A673 (cell line): ENCODE measurements around the gene MSH5. TPM values are rescaled to one million over a fixed set of nuclear protein-coding genes. Genes with fewer than 3 reads are reported as not detected.

ENCODE experiments used
- BruUV-seq: library from RNA; stranded (reverse); fragments of 400-500 nt; replicated peaks from 2 replicates; lab custom pipeline; 2021; lab: Mats Ljungman, UMichigan
- CTCF ChIA-PET: fragments of 300-600 bp; sonication (Branson Sonifier 250); formaldehyde crosslinking; loops from one replicate; lab custom pipeline; 2022; ENCODE audit warnings: antibody characterized with exemption; lab: Charles Lee
- POLR2A ChIA-PET: fragments of 300-600 bp; sonication (Branson Sonifier 250); formaldehyde crosslinking; loops from one replicate; lab custom pipeline; 2022; ENCODE audit warnings: antibody characterized with exemption; ENCODE audit not compliant: low non-redundant PET; lab: Charles Lee
- DNase-seq: peaks from one replicate; pipeline ENCODE4 v3.0.0-alpha.2; 2015; ENCODE audit warnings: low spot score
- H3K27ac ChIP-seq: fragments of 200-600 bp; sonication (generic); 2 replicates; pipeline ENCODE4 v1.5.1; 2016; ENCODE audit warnings: mixed run types, low read depth, mild to moderate bottlenecking, mixed read lengths, antibody characterized with exemption, low read length; ENCODE audit not compliant: poor library complexity, severe bottlenecking
- H3K27me3 ChIP-seq: fragments of 200-600 bp; sonication (generic); replicated peaks from 2 replicates; pipeline ENCODE4 v1.6.1; 2017; ENCODE audit warnings: mixed run types, low read depth, mild to moderate bottlenecking, mixed read lengths, antibody characterized with exemption, low read length; ENCODE audit not compliant: insufficient read depth, poor library complexity
- H3K36me3 ChIP-seq: fragments of 200-600 bp; sonication (generic); 2 replicates; pipeline ENCODE4 v1.6.1; 2016; ENCODE audit warnings: mixed run types, mild to moderate bottlenecking, mixed read lengths, antibody characterized with exemption, low read length; ENCODE audit not compliant: insufficient read depth, poor library complexity, severe bottlenecking
- H3K4me1 ChIP-seq: fragments of 200-600 bp; sonication (generic); 2 replicates; pipeline ENCODE4 v1.6.1; 2017; ENCODE audit warnings: mixed run types, mild to moderate bottlenecking, mixed read lengths, antibody characterized with exemption, low read length; ENCODE audit not compliant: insufficient read depth, poor library complexity, severe bottlenecking
- H3K4me3 ChIP-seq: fragments of 200-600 bp; sonication (generic); 2 replicates; pipeline ENCODE4 v1.5.1; 2016; ENCODE audit warnings: low read depth, mixed run types, mild to moderate bottlenecking, mixed read lengths, low read length; ENCODE audit not compliant: poor library complexity, severe bottlenecking
- H3K9me3 ChIP-seq: fragments of 200-600 bp; sonication (generic); 2 replicates; pipeline ENCODE4 v1.6.1; 2016; ENCODE audit warnings: mixed run types, low read depth, mild to moderate bottlenecking, mixed read lengths, antibody characterized with exemption, low read length; ENCODE audit not compliant: poor library complexity, severe bottlenecking
- CTCF ChIP-seq: fragments of 300-800, 200-600 bp; sonication (generic); conservative IDR thresholded peaks from 2 replicates; pipeline ENCODE4 v1.5.1; 2017; ENCODE audit warnings: low read depth, mild to moderate bottlenecking, antibody characterized with exemption, low read length, moderate library complexity, mixed read lengths
- EZH2 ChIP-seq: fragments of 200-600 bp; sonication (generic); IDR thresholded peaks from 2 replicates; pipeline ENCODE4 v1.6.1; 2017; ENCODE audit warnings: borderline replicate concordance, low read depth, mild to moderate bottlenecking, mixed read lengths, antibody characterized with exemption, low read length; ENCODE audit not compliant: poor library complexity, severe bottlenecking
- intact Hi-C: fragments of 100-400 bp; cut with micrococcal nuclease; formaldehyde crosslinking; loops from one replicate; pipeline ENCODE4 v1.10.0; 2022; ENCODE audit not compliant: unreplicated experiment
- total RNA-seq: library from RNA; stranded (reverse); gene quantifications from 2 replicates; pipeline ENCODE4 v1.2.3, GENCODE V29; 2021

The MSH5 gene
- total RNA-seq, 1 experiment from 2014 or later: 76.4 TPM

DNA sequence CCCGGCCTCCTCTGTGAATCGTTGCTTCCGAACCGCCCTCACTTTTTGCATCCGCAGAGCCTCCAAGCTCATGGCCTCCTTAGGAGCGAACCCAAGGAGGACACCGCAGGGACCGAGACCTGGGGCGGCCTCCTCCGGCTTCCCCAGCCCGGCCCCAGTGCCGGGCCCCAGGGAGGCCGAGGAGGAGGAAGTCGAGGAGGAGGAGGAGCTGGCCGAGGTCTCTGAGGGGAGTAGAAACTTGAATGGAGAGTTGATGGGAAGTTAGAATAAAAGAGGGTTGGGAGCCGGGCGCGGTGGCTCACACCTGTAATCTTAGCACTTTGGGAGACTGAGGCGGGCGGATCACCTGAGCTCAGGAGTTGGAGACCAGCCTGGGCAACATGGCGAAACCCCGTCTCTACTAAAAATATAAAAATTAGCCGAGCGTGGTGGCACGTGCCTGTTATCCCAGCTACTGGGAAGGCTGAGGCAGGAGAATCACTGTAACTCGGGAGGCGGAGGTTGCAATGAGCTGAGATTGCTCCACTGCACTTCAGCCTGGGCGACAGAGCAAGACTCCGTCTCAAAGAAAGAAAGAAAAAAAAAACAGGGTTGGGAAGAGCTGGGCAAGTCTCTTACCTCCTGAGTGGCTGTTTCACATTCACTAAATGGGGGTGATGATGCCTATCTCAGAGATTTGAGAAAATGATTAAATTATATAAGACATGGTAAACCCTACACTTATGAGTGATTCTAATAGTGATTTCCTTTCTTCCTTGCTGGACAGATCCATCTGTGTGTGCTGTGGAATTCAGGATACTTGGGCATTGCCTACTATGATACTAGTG, 805 bp downstream of the MSH5 start:
- H3K4me3 ChIP-seq: peak overlapping the region; percentile 71
- H3K36me3 ChIP-seq: peaks cover 35% of the 10 kb centered on the region
- TF ChIP-seq CTCF (no peak), EZH2 (no peak)
- ChIA-PET CTCF (interaction anchor here (0.6 to 2.0 kb wide), 2 partner anchors 29 to 90 kb away, joined by 3 to 12 read pairs; no protein-coding TSS in a partner anchor), POLR2A (interaction anchor here (0.8 kb wide), 1 partner anchor 82 kb away, joined by 4 read pairs; no protein-coding TSS in a partner anchor)
- DNase-seq: peak; percentile 55
- no TSS peak for BruUV-seq
- intact Hi-C loops: no loop called here
- H3K27me3 ChIP-seq: no peaks in the 10 kb centered on the region
- peaks cover 35% of the 10 kb centered on the region for H3K4me1 ChIP-seq
- peak overlapping the region; percentile 95 for H3K27ac ChIP-seq
- H3K9me3 ChIP-seq: no peaks in the 10 kb centered on the region

DNA sequence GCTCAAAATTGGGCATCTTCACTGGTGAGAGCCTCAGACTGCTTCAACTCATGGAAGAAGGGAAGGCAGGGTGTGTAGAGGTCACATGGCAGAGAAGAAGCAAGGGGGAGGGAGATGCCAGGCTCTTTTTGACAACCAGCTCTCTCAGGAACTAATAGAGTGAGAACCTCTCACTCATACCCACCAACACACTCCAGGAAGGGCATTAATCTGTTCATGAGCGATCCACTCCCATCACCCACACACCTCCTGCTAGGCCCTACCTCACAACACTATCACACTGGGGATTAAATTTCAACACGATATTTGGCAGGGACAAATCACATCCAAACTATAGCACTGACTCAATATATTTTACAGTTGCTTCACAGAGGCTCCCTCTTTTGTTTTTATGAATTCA, 2.0 kb downstream of the MSH5 start:
- intact Hi-C loops: no loop called here
- BruUV-seq: no TSS peak
- POLR2A ChIA-PET: no interaction called here
- H3K27ac ChIP-seq: peak overlapping the region; percentile 0
- peaks cover 32% of the 10 kb centered on the region for H3K4me1 ChIP-seq
- TF ChIP-seq EZH2 (no peak), CTCF (no peak)
- no peak overlapping the region for H3K4me3 ChIP-seq
- CTCF ChIA-PET: interaction anchor here (0.7 kb wide), 1 partner anchor 49 kb away, joined by 5 read pairs; no protein-coding TSS in a partner anchor
- no peaks in the 10 kb centered on the region for H3K27me3 ChIP-seq
- H3K9me3 ChIP-seq: no peaks in the 10 kb centered on the region
- peaks cover 35% of the 10 kb centered on the region for H3K36me3 ChIP-seq
- no peak for DNase-seq

DNA sequence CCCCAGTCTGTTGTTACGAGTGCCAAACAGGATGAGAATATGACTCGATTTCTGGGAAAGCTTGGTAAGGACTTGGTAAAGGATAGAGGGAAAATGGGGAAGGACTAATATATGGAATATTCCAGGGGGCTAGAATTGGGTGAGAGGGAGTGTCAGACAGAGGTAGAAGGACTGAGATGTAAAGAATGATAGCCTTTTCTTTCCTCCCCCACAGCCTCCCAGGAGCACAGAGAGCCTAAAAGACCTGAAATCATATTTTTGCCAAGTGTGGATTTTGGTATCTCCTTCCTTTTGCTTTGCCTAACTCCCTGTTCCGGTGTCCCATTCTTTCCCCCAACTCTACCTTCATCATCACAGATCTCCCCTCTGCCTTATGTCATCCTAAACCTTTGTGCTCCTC, 3.1 kb downstream of the MSH5 start:
- CTCF ChIA-PET: no interaction called here
- BruUV-seq: no TSS peak
- intact Hi-C loops: no loop called here

More for the DNA sequence above, 3.1 kb downstream of the MSH5 start:
- Histone ChIP-seq H3K36me3 (peaks cover 44% of the 10 kb centered on the region), H3K27ac (peak overlapping the region; percentile 57), H3K27me3 (no peaks in the 10 kb centered on the region), H3K9me3 (no peaks in the 10 kb centered on the region), H3K4me3 (no peak overlapping the region), H3K4me1 (peaks cover 21% of the 10 kb centered on the region)
- POLR2A ChIA-PET: no interaction called here
- TF ChIP-seq CTCF: no peak
- TF ChIP-seq EZH2: no peak
- DNase-seq: no peak
